Heart left ventricle (tissue), 13 donors: ENCODE data around the gene EIF2D.

Experiments
- CTCF ChIP-seq, 12 donors: fragments of 200-600 bp; sonication (generic) in 4 of 12; IDR thresholded peaks; one replicate each; pipeline versions ENCODE4 v1.5.0 to v1.8.0; 2018 to 2022; ENCODE audit warnings: antibody characterized with exemption in 12 of 12, mild to moderate bottlenecking in 5 of 12
- POLR2A ChIP-seq, 2 donors: fragments of 450-650 bp; IDR thresholded peaks; one replicate each; pipeline ENCODE4 v1.6.1; 2017; ENCODE audit warnings: antibody characterized with exemption in 2 of 2, mild to moderate bottlenecking in 2 of 2, moderate library complexity in 2 of 2
- donor health status: ischemic (EF 13 %, LVEDD 7.1; RV severe dilation, severe dysfunction).
- donor health status: DM: no; HTN: yes; CAD: no.
- donor health status: DM: no; HTN: no; CAD: no.
- donor health status: ischemic (EF 25% LVEDD 6.9; RV normal size, moderate dysfunction).
- donor health status: ischemic (EF 25% LVEDD 5.7; RV mildly dilated, moderate dysfunction).
- donor health status: ischemic (EF 35%, LVEDD 5.7; RV mildly dilated, moderate dysfunction).
- donor health status: nonischemic (EF 11% LVEDD 7.7; RV severe dilation, severe dysfunction).
- donor health status: DM: yes; HTN: yes; CAD: no.
- donor health status: PGD.
- donor health status: ischemic (EF 29% LVEDD 5.4; RV normal size, mild dysfunction).
- donor health status: nonischemic (EF 23%, LVEDD 6.1; RV moderate dilation, normal function).

- TF ChIP-seq CTCF (IDR thresholded peaks at IDR 0.05) (no peak), POLR2A (IDR thresholded peaks at IDR 0.05) (no peak)
Observed at GRCh38 chr1:206628916-206629315, 16.7 kb upstream of the EIF2D start.
